ENCODE measurements around the gene MFN1. TPM values are rescaled to one million over a fixed set of nuclear protein-coding genes. Genes with fewer than 3 reads are reported as not detected.
A peak's percentile ranks its signal among the peaks of the same experiment; 100 is the strongest.
"Not testable (repeated sequence)": the region's sequence is repeated elsewhere in the genome, so short reads cannot be mapped to it uniquely, and the experiment has no call there.

MFN1 gene
- total RNA-seq, 1 donor: 44.7 TPM

- no peak for TF ChIP-seq CTCF (IDR thresholded peaks at IDR 0.05; ENCODE audit: insufficient read depth, low read length)
- H3K4me3 ChIP-seq (ENCODE audit: low read depth, low read length): no peak overlapping the region
- no peak for DNase-seq (ENCODE audit: low read depth)
These were observed 42.9 kb upstream of the MFN1 start for GRCh38 chr3:179304605-179305004.

- DNase-seq (ENCODE audit: low read depth); H3K4me3 ChIP-seq (ENCODE audit: low read depth, low read length): not testable (repeated sequence)
These were observed 40.1 kb upstream of the MFN1 start for GRCh38 chr3:179307362-179307761.

- no peak overlapping the region for H3K4me3 ChIP-seq (ENCODE audit: low read depth, low read length)
- TF ChIP-seq CTCF (IDR thresholded peaks at IDR 0.05; ENCODE audit: insufficient read depth, low read length): no peak
- DNase-seq (ENCODE audit: low read depth): peak; percentile 17
These were observed 39.5 kb upstream of the MFN1 start for GRCh38 chr3:179308001-179308400.

GRCh38 chr3:179309225-179310078, 38.1 kb upstream of the MFN1 start:
- no peak for DNase-seq (ENCODE audit: low read depth)
- no peak overlapping the region for H3K4me3 ChIP-seq (ENCODE audit: low read depth, low read length)
- TF ChIP-seq CTCF (IDR thresholded peaks at IDR 0.05; ENCODE audit: insufficient read depth, low read length): no peak

GRCh38 chr3:179318876-179319275, 28.6 kb upstream of the MFN1 start:
- no peak overlapping the region for H3K4me3 ChIP-seq (ENCODE audit: low read depth, low read length)
- TF ChIP-seq CTCF (IDR thresholded peaks at IDR 0.05; ENCODE audit: insufficient read depth, low read length): no peak
- no peak for DNase-seq (ENCODE audit: low read depth)

- DNase-seq (ENCODE audit: low read depth): peak; percentile 74
- TF ChIP-seq CTCF (IDR thresholded peaks at IDR 0.05; ENCODE audit: insufficient read depth, low read length): peak; percentile 64
These were observed 25.7 kb upstream of the MFN1 start for GRCh38 chr3:179321668-179322285.

More at GRCh38 chr3:179321668-179322285, 25.7 kb upstream of the MFN1 start:
- peak overlapping the region; percentile 73 for H3K4me3 ChIP-seq (ENCODE audit: low read depth, low read length)
